Sigmoid colon (tissue), 7 donors: ENCODE results near the gene SUN2. TPM values are rescaled to one million over a fixed set of nuclear protein-coding genes. Genes with fewer than 3 reads are reported as not detected.

Experiments
- DNase-seq: peaks from one replicate; pipeline ENCODE4 v3.0.0-alpha.2; 2019
- H3K27ac ChIP-seq, 4 donors: fragments of 200-600 bp; sonication (generic); one replicate each; pipeline ENCODE4 v1.5.1; 2016 to 2019; ENCODE audit warnings: mild to moderate bottlenecking in 1 of 4
- H3K27me3 ChIP-seq, 3 donors: fragments of 200-600 bp; sonication (generic); one replicate each; pipeline ENCODE4 v1.5.1; 2019; ENCODE audit warnings: mild to moderate bottlenecking in 1 of 3
- H3K36me3 ChIP-seq, 4 donors: fragments of 200-600 bp; sonication (generic); one replicate each; pipeline ENCODE4 v1.5.1; 2016 to 2019
- H3K4me1 ChIP-seq, 4 donors: fragments of 200-600 bp; sonication (generic); one replicate each; pipeline ENCODE4 v1.5.1; 2017 to 2019
- H3K4me3 ChIP-seq, 4 donors: fragments of 200-600 bp; sonication (generic); one replicate each; pipeline ENCODE4 v1.5.1; 2017 to 2019; ENCODE audit warnings: mild to moderate bottlenecking in 2 of 4, moderate library complexity in 1 of 4
- H3K9me3 ChIP-seq, 4 donors: fragments of 200-600 bp in 3 of 4; sonication (generic) in 3 of 4; one replicate each; pipeline versions ENCODE4 v1.5.1 to v1.6.1; 2013 to 2019
- CTCF ChIP-seq, 4 experiments: fragments of 450-650 bp in 3 of 4; fragments of 200-600 bp in 1 of 4; IDR thresholded peaks; one replicate each; pipeline ENCODE4 v1.5.1; 2016 to 2019; ENCODE audit warnings: antibody characterized with exemption in 4 of 4, mild to moderate bottlenecking in 3 of 4, moderate library complexity in 2 of 4
- EP300 ChIP-seq, 4 donors: sonication (generic); formaldehyde crosslinking; IDR thresholded peaks; one replicate each; pipeline ENCODE4 v1.6.1; 2017; ENCODE audit warnings: antibody characterized with exemption in 4 of 4
- POLR2A ChIP-seq, 2 donors: fragments of 450-650 bp; IDR thresholded peaks; one replicate each; pipeline ENCODE4 v1.6.1; 2016; ENCODE audit warnings: antibody characterized with exemption in 2 of 2, mild to moderate bottlenecking in 2 of 2, moderate library complexity in 2 of 2
- POLR2AphosphoS5 ChIP-seq, 4 donors: sonication (generic); formaldehyde crosslinking; IDR thresholded peaks; one replicate each; pipeline ENCODE4 v1.6.1; 2017; ENCODE audit warnings: antibody characterized with exemption in 4 of 4
- WGBS, 2 donors: extraction: QIAGEN DNeasy Blood & Tissue Kit; methylation state at CpG; one replicate each; pipeline ENCODE4 v1.1.7; 2013; 5-methylcytosine and 5-hydroxymethylcytosine counted together
- intact Hi-C: fragments of 100-400 bp; cut with DNase I; formaldehyde crosslinking; loops from one replicate; pipeline ENCODE4 v1.15.1; 2023
- polyA plus RNA-seq, 3 donors: library from polyadenylated mRNA; stranded (reverse); fragments of 200-250 nt; gene quantifications; one replicate each; pipeline ENCODE4 v1.2.3, GENCODE V29; 2013
- total RNA-seq, 4 donors: library from RNA; depleted of rRNA; stranded (reverse); fragments of >200 nt; gene quantifications; one replicate each; pipeline ENCODE4 v1.1.0, GENCODE V29; 2016
- donor health status: healthy with polysubstance abuse.
- donor health status: Bipolar disorder and iron deficiency.
- donor health status: healthy.

The SUN2 gene
- total and polyA plus RNA-seq, 7 donors, result 9.2 to 319 (median 255) TPM

- WGBS, 2 donors, result 87 to 96% methylated on average over 3 of the region's 3 CpGs
- DNase-seq, result no peak
- Histone ChIP-seq H3K27ac (peak overlapping the region; percentile 27 to 67 (median 60)), H3K9me3 (no peaks in the 10 kb centered on the region), H3K4me1 (peaks cover 0 to 34% (median 30%) of the 10 kb centered on the region in 4 donors), H3K27me3 (no peaks in the 10 kb centered on the region), H3K36me3 (peaks cover 0 to 13% (median 0%) of the 10 kb centered on the region in 4 donors), H3K4me3 (no peak overlapping the region)
- intact Hi-C loops, result no loop called here
- TF ChIP-seq EP300 (IDR thresholded peaks at IDR 0.05), result no peak
- no peak for TF ChIP-seq POLR2AphosphoS5 (IDR thresholded peaks at IDR 0.05)
- no peak for TF ChIP-seq CTCF (IDR thresholded peaks at IDR 0.05)
- TF ChIP-seq POLR2A (IDR thresholded peaks at IDR 0.05), result no peak
Measured at GRCh38 chr22:38786631-38787030, 30.8 kb upstream of the SUN2 start.

- DNase-seq, result no peak
- WGBS, 2 donors, result 98% methylated on average over 5 of the region's 5 CpGs
- intact Hi-C loops, result no loop called here
- peaks cover 0 to 21% (median 3%) of the 10 kb centered on the region in 4 donors for H3K36me3 ChIP-seq
- peak overlapping the region in 1 of 4 donors; percentile 64 for H3K27ac ChIP-seq
- no peak for TF ChIP-seq POLR2AphosphoS5 (IDR thresholded peaks at IDR 0.05)
- no peak for TF ChIP-seq CTCF (IDR thresholded peaks at IDR 0.05)
- no peak for TF ChIP-seq EP300 (IDR thresholded peaks at IDR 0.05)
- TF ChIP-seq POLR2A (IDR thresholded peaks at IDR 0.05), result no peak
- H3K4me3 ChIP-seq, result no peak overlapping the region
- H3K27me3 ChIP-seq, result no peaks in the 10 kb centered on the region
- peaks cover 0 to 34% (median 30%) of the 10 kb centered on the region in 4 donors for H3K4me1 ChIP-seq
- H3K9me3 ChIP-seq, result no peaks in the 10 kb centered on the region
Measured at GRCh38 chr22:38784856-38785255, 29.1 kb upstream of the SUN2 start.

- Histone ChIP-seq H3K4me3 (no peak overlapping the region), H3K36me3 (peaks cover 0 to 26% (median 11%) of the 10 kb centered on the region in 4 donors), H3K27me3 (no peaks in the 10 kb centered on the region), H3K4me1 (peaks cover 0 to 32% (median 25%) of the 10 kb centered on the region in 4 donors), H3K9me3 (no peaks in the 10 kb centered on the region), H3K27ac (no peak overlapping the region)
- WGBS, 2 donors, result 96% methylated on average over 15 of the region's 15 CpGs
- no peak for DNase-seq
- no peak for TF ChIP-seq POLR2AphosphoS5 (IDR thresholded peaks at IDR 0.05)
- TF ChIP-seq EP300 (IDR thresholded peaks at IDR 0.05), result no peak
- no peak for TF ChIP-seq CTCF (IDR thresholded peaks at IDR 0.05)
- no peak for TF ChIP-seq POLR2A (IDR thresholded peaks at IDR 0.05)
- intact Hi-C loops, result no loop called here
Measured at GRCh38 chr22:38784035-38784434, 28.2 kb upstream of the SUN2 start.

- TF ChIP-seq POLR2AphosphoS5 (IDR thresholded peaks at IDR 0.05) (no peak), CTCF (IDR thresholded peaks at IDR 0.05) (no peak)
- H3K27me3 ChIP-seq, result no peaks in the 10 kb centered on the region
- H3K4me3 ChIP-seq, result no peak overlapping the region
- H3K36me3 ChIP-seq, result peaks cover 0 to 34% (median 13%) of the 10 kb centered on the region in 4 donors
- H3K27ac ChIP-seq, result no peak overlapping the region
- H3K9me3 ChIP-seq, result no peaks in the 10 kb centered on the region
- WGBS, 2 donors, result 66 to 76% methylated on average over 14 of the region's 14 CpGs
- peaks cover 0 to 24% (median 17%) of the 10 kb centered on the region in 4 donors for H3K4me1 ChIP-seq
- intact Hi-C loops, result no loop called here
- no peak for DNase-seq
Measured at GRCh38 chr22:38783095-38783615, 27.4 kb upstream of the SUN2 start.
